ENCODE data around the gene BARX2.

BARX2 gene

DNA sequence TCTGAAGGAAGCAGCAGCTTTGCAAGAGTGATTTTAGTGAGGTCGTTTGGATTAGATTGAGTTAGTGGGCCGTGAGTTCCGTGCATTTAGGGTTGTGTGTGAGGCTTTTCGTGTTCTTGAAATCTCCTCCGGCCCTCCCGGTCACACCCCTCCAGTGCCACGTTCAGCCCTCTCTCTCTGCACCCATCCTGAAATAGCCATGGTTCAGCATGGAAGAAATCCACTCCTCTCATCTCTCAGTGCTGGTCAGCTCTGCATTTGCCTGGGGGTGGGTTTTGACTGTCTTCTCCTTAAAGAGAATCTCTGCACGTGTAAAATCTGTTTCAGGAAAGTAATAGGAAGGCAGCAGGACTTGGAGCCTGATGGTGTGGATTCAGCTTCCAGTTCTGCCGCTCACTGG lies 19.8 kb downstream of the BARX2 start:
- TF ChIP-seq FOXP2 (optimal IDR thresholded peaks at IDR 0.05; ENCODE audit: borderline replicate concordance, extremely low read depth, extremely low read length, insufficient read depth) = no peak

DNA sequence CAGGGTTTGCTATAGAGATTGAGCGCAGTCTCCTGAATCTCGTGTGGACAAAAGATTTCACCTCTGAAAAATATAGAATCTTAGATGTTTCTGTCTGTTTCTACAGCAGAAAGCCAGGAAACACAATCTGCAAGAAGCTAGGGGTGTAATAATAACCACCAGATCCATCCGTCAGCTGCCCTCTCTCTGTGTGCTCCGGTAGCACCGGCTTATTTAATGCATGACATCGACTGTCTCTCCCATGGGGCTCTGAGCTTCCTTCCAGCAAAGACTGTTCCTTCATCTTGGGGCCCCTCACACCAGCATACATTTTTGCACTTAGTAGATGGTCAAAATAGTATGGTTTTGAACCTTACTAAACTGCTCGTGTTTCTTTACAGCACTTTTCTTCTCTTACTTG lies 20.2 kb downstream of the BARX2 start:
- TF ChIP-seq TAF1 (IDR thresholded peaks at IDR 0.05; ENCODE audit: borderline replicate concordance, insufficient read depth, low read length) (no peak), POLR2AphosphoS5 (IDR thresholded peaks at IDR 0.05; ENCODE audit: low read depth, low read length) (no peak), SIN3A (IDR thresholded peaks at IDR 0.05; ENCODE audit: borderline replicate concordance, insufficient read depth, low read length) (no peak), FOXP2 (optimal IDR thresholded peaks at IDR 0.05; ENCODE audit: borderline replicate concordance, extremely low read depth, extremely low read length, insufficient read depth) (no peak)
- TF ChIP-seq, protein P1, sequence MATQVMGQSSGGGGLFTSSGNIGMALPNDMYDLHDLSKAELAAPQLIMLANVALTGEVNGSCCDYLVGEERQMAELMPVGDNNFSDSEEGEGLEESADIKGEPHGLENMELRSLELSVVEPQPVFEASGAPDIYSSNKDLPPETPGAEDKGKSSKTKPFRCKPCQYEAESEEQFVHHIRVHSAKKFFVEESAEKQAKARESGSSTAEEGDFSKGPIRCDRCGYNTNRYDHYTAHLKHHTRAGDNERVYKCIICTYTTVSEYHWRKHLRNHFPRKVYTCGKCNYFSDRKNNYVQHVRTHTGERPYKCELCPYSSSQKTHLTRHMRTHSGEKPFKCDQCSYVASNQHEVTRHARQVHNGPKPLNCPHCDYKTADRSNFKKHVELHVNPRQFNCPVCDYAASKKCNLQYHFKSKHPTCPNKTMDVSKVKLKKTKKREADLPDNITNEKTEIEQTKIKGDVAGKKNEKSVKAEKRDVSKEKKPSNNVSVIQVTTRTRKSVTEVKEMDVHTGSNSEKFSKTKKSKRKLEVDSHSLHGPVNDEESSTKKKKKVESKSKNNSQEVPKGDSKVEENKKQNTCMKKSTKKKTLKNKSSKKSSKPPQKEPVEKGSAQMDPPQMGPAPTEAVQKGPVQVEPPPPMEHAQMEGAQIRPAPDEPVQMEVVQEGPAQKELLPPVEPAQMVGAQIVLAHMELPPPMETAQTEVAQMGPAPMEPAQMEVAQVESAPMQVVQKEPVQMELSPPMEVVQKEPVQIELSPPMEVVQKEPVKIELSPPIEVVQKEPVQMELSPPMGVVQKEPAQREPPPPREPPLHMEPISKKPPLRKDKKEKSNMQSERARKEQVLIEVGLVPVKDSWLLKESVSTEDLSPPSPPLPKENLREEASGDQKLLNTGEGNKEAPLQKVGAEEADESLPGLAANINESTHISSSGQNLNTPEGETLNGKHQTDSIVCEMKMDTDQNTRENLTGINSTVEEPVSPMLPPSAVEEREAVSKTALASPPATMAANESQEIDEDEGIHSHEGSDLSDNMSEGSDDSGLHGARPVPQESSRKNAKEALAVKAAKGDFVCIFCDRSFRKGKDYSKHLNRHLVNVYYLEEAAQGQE (IDR thresholded peaks at IDR 0.05; ENCODE audit: insufficient read depth in 1 of 2, low read depth in 2 of 2, low read length in 2 of 2) = no peak

DNA sequence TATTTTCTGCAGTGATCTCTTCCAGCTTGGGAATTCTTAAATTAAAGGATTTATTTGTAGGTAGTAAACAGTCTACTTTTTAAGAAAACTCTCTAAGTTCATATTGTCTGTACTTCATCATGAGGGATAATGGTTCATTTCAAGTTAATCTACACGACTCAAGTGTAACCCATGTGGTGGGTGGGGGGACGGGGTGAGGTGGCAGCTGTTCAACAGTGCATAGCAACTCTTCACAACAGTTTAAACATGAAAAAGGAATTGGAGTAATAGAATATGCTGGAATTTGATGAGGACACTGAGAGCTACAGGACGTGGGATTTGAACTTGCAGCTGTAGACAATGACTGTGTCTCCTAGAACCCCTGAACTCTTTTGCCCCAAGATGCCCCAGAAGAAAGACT lies 20.8 kb downstream of the BARX2 start:
- TF ChIP-seq FOXP2 (optimal IDR thresholded peaks at IDR 0.05; ENCODE audit: borderline replicate concordance, extremely low read depth, extremely low read length, insufficient read depth) = no peak
- TF ChIP-seq POLR2AphosphoS5 (IDR thresholded peaks at IDR 0.05; ENCODE audit: low read depth, low read length) = no peak
- TF ChIP-seq TAF1 (IDR thresholded peaks at IDR 0.05; ENCODE audit: borderline replicate concordance, insufficient read depth, low read length) = no peak

DNA sequence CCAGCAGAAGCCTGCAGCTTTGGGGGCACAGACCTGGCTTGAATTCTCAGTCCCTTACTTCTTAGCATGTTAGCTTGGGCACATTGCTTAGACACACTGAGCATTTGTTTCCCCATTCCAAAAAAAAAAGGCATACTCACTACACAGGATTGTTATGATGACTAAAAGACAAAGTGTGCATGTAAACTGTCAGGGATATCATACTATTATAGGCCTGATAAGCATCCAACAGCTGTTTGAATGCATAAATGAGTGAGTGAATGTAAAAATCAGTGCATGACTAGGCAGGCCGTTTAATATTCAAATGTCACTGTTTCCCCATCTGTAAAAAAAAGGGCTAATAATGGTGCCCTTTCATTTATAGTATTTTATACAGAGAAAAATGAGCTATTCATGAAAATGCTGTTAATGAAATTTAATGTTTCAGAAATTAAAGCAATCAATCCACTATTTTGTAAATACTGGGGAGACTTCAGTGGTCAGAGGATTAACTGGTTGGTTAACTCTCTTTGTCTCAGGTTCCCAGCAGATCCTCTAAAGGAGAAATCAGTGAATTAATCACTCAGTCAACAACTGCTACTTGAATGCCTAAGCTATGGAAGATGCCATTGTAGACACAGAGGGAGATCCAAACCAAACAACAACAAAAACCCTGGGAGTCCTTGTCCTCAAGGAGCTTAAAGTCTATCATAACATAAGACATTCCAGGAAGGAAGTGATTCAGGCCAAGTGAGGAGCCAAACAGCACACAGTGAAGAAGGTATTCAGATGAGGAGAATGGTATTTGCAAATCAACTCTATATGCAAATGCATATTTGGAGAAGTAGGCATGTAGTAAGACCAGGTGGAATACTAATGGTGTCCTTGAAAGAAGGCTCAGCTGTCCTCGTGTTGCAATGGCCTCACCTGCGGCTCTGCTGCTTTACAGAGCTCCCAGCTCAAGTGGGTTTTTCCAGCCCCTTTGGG lies 26.8 kb downstream of the BARX2 start:
- TF ChIP-seq SIN3A (IDR thresholded peaks at IDR 0.05; ENCODE audit: borderline replicate concordance, insufficient read depth, low read length) (no peak), TAF1 (IDR thresholded peaks at IDR 0.05; ENCODE audit: borderline replicate concordance, insufficient read depth, low read length) (no peak), FOXP2 (optimal IDR thresholded peaks at IDR 0.05; ENCODE audit: borderline replicate concordance, extremely low read depth, extremely low read length, insufficient read depth) (no peak), POLR2AphosphoS5 (IDR thresholded peaks at IDR 0.05; ENCODE audit: low read depth, low read length) (no peak)
- TF ChIP-seq, protein P1 (IDR thresholded peaks at IDR 0.05; ENCODE audit: insufficient read depth in 1 of 2, low read depth in 2 of 2, low read length in 2 of 2) = no peak

DNA sequence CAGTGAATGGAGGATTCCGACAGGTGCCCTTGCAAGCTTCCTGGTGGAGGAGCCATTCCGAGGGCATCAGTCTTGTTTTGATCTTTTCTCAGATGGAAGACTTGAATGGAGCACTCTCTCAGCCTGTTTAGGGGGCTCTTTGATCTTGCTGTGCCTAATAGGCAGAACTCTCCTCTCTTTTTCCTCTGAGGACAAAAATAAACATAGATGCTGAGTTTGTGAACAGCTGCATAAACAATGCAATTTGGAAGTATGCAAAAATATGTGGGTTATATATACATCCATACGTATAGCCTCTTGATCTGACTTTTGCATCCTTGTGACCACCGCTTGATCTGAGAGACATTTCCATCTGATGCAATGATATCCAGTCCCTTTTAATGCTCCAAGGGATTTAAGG lies 29.1 kb downstream of the BARX2 start:
- TF ChIP-seq FOXP2 (optimal IDR thresholded peaks at IDR 0.05; ENCODE audit: borderline replicate concordance, extremely low read depth, extremely low read length, insufficient read depth) (no peak), TAF1 (IDR thresholded peaks at IDR 0.05; ENCODE audit: borderline replicate concordance, insufficient read depth, low read length) (no peak), POLR2AphosphoS5 (IDR thresholded peaks at IDR 0.05; ENCODE audit: low read depth, low read length) (no peak), SIN3A (IDR thresholded peaks at IDR 0.05; ENCODE audit: borderline replicate concordance, insufficient read depth, low read length) (no peak)
- TF ChIP-seq, protein P1 (IDR thresholded peaks at IDR 0.05; ENCODE audit: insufficient read depth in 1 of 2, low read depth in 2 of 2, low read length in 2 of 2) = no peak

DNA sequence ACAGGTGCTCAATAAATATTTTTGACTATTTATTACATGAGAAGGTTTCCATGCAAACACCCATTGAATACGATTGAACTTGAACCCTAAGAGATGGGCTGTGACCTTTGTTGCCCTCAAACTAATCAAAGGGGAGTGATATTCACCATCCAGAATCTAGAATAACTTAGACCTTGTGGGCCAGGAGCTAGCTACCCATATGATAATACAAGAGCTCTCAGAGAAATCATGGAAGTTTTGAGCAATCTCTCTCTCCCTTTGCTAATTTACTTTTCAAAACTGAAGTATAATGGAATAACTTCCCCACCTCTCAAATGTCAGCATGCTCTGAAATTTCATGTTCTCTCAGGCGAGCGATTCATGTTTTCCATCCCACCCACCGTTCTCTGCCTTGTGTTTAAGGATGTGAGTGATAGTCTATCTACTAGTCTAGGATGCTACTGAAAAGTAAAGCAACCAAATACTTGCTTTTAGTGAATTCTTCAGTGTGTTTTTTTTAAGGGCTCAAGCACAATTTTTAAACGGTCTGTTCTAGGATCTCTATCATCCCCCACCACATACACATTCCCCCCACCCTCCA lies 33.3 kb downstream of the BARX2 start:
- no peak for TF ChIP-seq FOXP2 (optimal IDR thresholded peaks at IDR 0.05; ENCODE audit: borderline replicate concordance, extremely low read depth, extremely low read length, insufficient read depth)
- no peak for TF ChIP-seq TAF1 (IDR thresholded peaks at IDR 0.05; ENCODE audit: borderline replicate concordance, insufficient read depth, low read length)
- TF ChIP-seq POLR2AphosphoS5 (IDR thresholded peaks at IDR 0.05; ENCODE audit: low read depth, low read length) = no peak
- TF ChIP-seq SIN3A (IDR thresholded peaks at IDR 0.05; ENCODE audit: borderline replicate concordance, insufficient read depth, low read length) = no peak
- TF ChIP-seq, protein P1 (IDR thresholded peaks at IDR 0.05; ENCODE audit: insufficient read depth in 1 of 2, low read depth in 2 of 2, low read length in 2 of 2) = no peak

All from PFSK-1 (cell line).